SK-N-SH (cell line): ENCODE data around the gene C1QTNF5. TPM values are rescaled to one million over a fixed set of nuclear protein-coding genes. Genes with fewer than 3 reads are reported as not detected.

ENCODE experiments used
- CTCF ChIA-PET: fragments of 300-600, 350-600 bp; formaldehyde crosslinking; extraction: SDS; loops from one replicate; lab custom pipeline; 2021; lab: Yijun Ruan, JAX
- POLR2A ChIA-PET: fragments of 350-600 bp; sonication (Branson Sonifier 250); formaldehyde crosslinking; extraction: SDS; loops from one replicate; lab custom pipeline; 2020; ENCODE audit warnings: antibody characterized with exemption, inconsistent platforms; lab: Yijun Ruan, JAX
- DNase-seq: peaks from one replicate; pipeline ENCODE4 v3.0.0; 2012
- H2AFZ ChIP-seq: fragments of 200-600 bp; sonication (generic); 2 replicates; pipeline ENCODE4 v1.8.1; 2016; ENCODE audit warnings: antibody characterized with exemption, mild to moderate bottlenecking, low read depth
- H3F3A ChIP-seq: fragments of 200-600 bp; sonication (generic); replicated peaks from 2 replicates; pipeline ENCODE3; 2016; ENCODE audit warnings: antibody characterized with exemption, mild to moderate bottlenecking; ENCODE audit not compliant: insufficient read depth
- H3K27ac ChIP-seq, 2 experiments: fragments of 200-500 bp in 1 of 2; fragments of 200-600 bp in 1 of 2; sonication (Bioruptor generic) in 1 of 2; sonication (generic), shearing (Covaris generic) in 1 of 2; 2 replicates each; pipeline versions ENCODE4 v1.5.1 to v1.6.1; 2014 to 2016; ENCODE audit warnings: low read depth in 2 of 2, inconsistent platforms in 1 of 2, low read length in 1 of 2, mild to moderate bottlenecking in 1 of 2, mixed read lengths in 1 of 2
- H3K27me3 ChIP-seq: fragments of 200-600 bp; sonication (generic), shearing (Covaris generic); 2 replicates; pipeline ENCODE4 v1.6.1; 2016; ENCODE audit warnings: mixed run types; ENCODE audit not compliant: insufficient read depth
- H3K36me3 ChIP-seq, 2 experiments: fragments of 200-500 bp in 1 of 2; fragments of 200-600 bp in 1 of 2; sonication (Bioruptor generic) in 1 of 2; sonication (generic) in 1 of 2; replicated peaks in 1 of 2; 2 replicates each; pipeline versions ENCODE3 to v1.5.1; 2014 to 2016; ENCODE audit warnings: low read length in 1 of 2, mild to moderate bottlenecking in 1 of 2; ENCODE audit not compliant: insufficient read depth in 2 of 2, control insufficient read depth in 1 of 2
- H3K4me1 ChIP-seq, 2 experiments: fragments of 200-500 bp in 1 of 2; fragments of 200-600 bp in 1 of 2; sonication (Bioruptor generic) in 1 of 2; sonication (generic), shearing (Covaris generic) in 1 of 2; 2 replicates each; pipeline versions ENCODE4 v1.5.1 to v1.6.1; 2014 to 2016; ENCODE audit warnings: low read depth in 1 of 2, low read length in 1 of 2, mixed run types in 1 of 2; ENCODE audit not compliant: insufficient read depth in 2 of 2, control insufficient read depth in 1 of 2
- H3K4me2 ChIP-seq: fragments of 200-600 bp; sonication (generic), shearing (Covaris generic); 2 replicates; pipeline ENCODE4 v1.6.1; 2017; ENCODE audit warnings: mixed run types
- H3K4me3 ChIP-seq, 2 experiments: fragments of 200-500 bp in 1 of 2; fragments of 200-600 bp in 1 of 2; sonication (Bioruptor generic) in 1 of 2; sonication (generic), shearing (Covaris generic) in 1 of 2; 2 replicates each; pipeline versions ENCODE4 v1.5.1 to v1.8.1; 2014 to 2016; ENCODE audit warnings: low read depth in 2 of 2, inconsistent platforms in 1 of 2, low read length in 1 of 2, mild to moderate bottlenecking in 1 of 2, mixed read lengths in 1 of 2, moderate library complexity in 1 of 2
- H3K79me2 ChIP-seq: fragments of 200-600 bp; sonication (generic); 2 replicates; pipeline ENCODE4 v1.8.1; 2017; ENCODE audit warnings: mild to moderate bottlenecking; ENCODE audit not compliant: insufficient read depth
- H3K9ac ChIP-seq: fragments of 200-600 bp; sonication (generic); 2 replicates; pipeline ENCODE4 v1.6.1; 2017; ENCODE audit warnings: mixed run types
- H3K9me2 ChIP-seq: fragments of 200-600 bp; sonication (generic); 2 replicates; pipeline ENCODE4 v1.6.1; 2017; ENCODE audit warnings: mixed run types
- H3K9me3 ChIP-seq: fragments of 200-600 bp; sonication (generic); 2 replicates; pipeline ENCODE4 v1.6.1; 2017; ENCODE audit warnings: mixed run types, mild to moderate bottlenecking, moderate library complexity
- H4K20me1 ChIP-seq: fragments of 200-600 bp; sonication (generic); 2 replicates; pipeline ENCODE4 v1.6.1; 2017; ENCODE audit warnings: mild to moderate bottlenecking, mixed run types; ENCODE audit not compliant: insufficient read depth
- CHD2 ChIP-seq: fragments of 150-350 bp; IDR thresholded peaks from 2 replicates; pipeline ENCODE4 v1.6.1; 2018; ENCODE audit warnings: low read length; ENCODE audit not compliant: partially characterized antibody
- EP300 ChIP-seq, 2 experiments: IDR thresholded peaks; 2 replicates each; pipeline versions ENCODE4 v1.4.0 to v1.6.1; 2012; ENCODE audit warnings: borderline replicate concordance in 1 of 2, low read depth in 1 of 2, low read length in 1 of 2
- FOSL2 ChIP-seq: IDR thresholded peaks from 2 replicates; pipeline ENCODE4 v1.4.0; 2012; ENCODE audit warnings: low read depth, mild to moderate bottlenecking, moderate library complexity, borderline replicate concordance
- IRF3 ChIP-seq: fragments of 150-350 bp; IDR thresholded peaks from 2 replicates; pipeline ENCODE4 v1.6.1; 2016; ENCODE audit warnings: mild to moderate bottlenecking, low read depth, low read length
- NRF1 ChIP-seq: IDR thresholded peaks from 2 replicates; pipeline ENCODE4 v1.6.1; 2012; ENCODE audit warnings: low read depth, mild to moderate bottlenecking, low read length
- POLR2AphosphoS5 ChIP-seq: IDR thresholded peaks from 2 replicates; pipeline ENCODE4 v1.6.1; 2012; ENCODE audit warnings: low read depth, low read length
- RAD21 ChIP-seq: IDR thresholded peaks from 2 replicates; pipeline ENCODE4 v1.6.1; 2012; ENCODE audit warnings: mild to moderate bottlenecking, low read length
- RCOR1 ChIP-seq: fragments of 150-350 bp; IDR thresholded peaks from 2 replicates; pipeline ENCODE4 v1.6.1; 2017; ENCODE audit warnings: antibody characterized with exemption, low read length
- RXRA ChIP-seq: IDR thresholded peaks from 2 replicates; pipeline ENCODE4 v1.4.0; 2012; ENCODE audit warnings: low read depth, mild to moderate bottlenecking, borderline replicate concordance
- TAF1 ChIP-seq: IDR thresholded peaks from 2 replicates; pipeline ENCODE4 v1.6.1; 2012; ENCODE audit warnings: low read depth, mild to moderate bottlenecking, low read length, moderate library complexity, borderline replicate concordance
- TCF12 ChIP-seq: IDR thresholded peaks from 2 replicates; pipeline ENCODE4 v1.4.0; 2012
- WGBS: methylation state at CpG from one replicate; pipeline ENCODE4 v1.1.6; 2017; ENCODE audit warnings: low lambda C conversion rate; 5-methylcytosine and 5-hydroxymethylcytosine counted together
- polyA plus RNA-seq, 3 experiments: library from polyadenylated mRNA; depleted of rRNA; stranded (reverse); fragments of >200 nt; gene quantifications; 2 replicates each; pipeline ENCODE4 v1.2.3, GENCODE V29; 2012

C1QTNF5 gene
- polyA plus RNA-seq, 1 of the 3 experiments (the other 2 are of a cell fraction): 0.71 TPM

DNA sequence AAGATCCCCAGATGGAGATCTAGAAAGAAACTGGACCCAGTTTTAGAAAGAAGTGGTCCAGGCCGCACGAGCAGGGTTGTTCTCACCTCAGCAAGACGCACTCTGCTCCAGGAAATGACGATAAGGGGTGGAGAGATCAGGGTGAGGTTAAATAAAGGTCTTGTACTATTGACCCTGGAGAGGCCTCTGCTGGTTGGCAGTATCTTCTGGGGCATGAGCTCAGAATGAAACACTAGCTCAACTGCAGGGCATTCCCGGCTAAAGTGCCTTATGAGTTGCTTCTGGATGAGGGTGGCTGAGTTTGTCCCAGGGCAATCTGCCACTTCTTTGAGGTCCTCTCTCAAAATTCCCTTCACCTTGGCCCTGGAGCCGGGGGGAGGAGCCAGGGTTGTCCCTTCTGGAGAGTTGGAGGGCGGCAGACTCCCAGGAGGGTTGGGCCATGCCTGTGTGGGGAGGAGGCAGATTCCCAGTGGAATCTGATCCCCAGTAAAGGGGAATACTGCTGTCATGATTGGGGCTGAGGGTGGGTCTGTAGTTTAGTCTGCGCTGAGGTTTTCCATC is 29.9 kb upstream of the C1QTNF5 start:
- Histone ChIP-seq H3K9me2 (no peaks in the 10 kb centered on the region), H3F3A (no peaks in the 10 kb centered on the region), H3K9ac (no peak overlapping the region), H3K27me3 (no peaks in the 10 kb centered on the region), H3K4me1 (peaks cover 18 to 90% of the 10 kb centered on the region in 2 experiments), H2AFZ (no peak overlapping the region), H3K79me2 (no peaks in the 10 kb centered on the region)
- CTCF ChIA-PET: interaction anchor here (1.8 to 22.5 kb wide), 7 partner anchors 11 to 107 kb away, joined by 5 to 390 read pairs (median 85); partner anchors contain the start of genes C1QTNF5, MFRP and USP2
- TF ChIP-seq RAD21: no peak
- no peak for TF ChIP-seq TAF1
- no peak for TF ChIP-seq POLR2AphosphoS5
- TF ChIP-seq NRF1: no peak
- TF ChIP-seq, all 33 proteins: peak for 0
- Histone ChIP-seq H3K4me2 (no peak overlapping the region), H3K27ac (peak overlapping the region in 1 of 2 experiments; percentile 50; a peak in 1 of 4 replicates), H3K9me3 (no peaks in the 10 kb centered on the region), H4K20me1 (no peaks in the 10 kb centered on the region), H3K4me3 (no peak overlapping the region), H3K36me3 (no peaks in the 10 kb centered on the region)
- DNase-seq: no peak
- WGBS: 90% methylated on average over 5 of the region's 8 CpGs
- POLR2A ChIA-PET: no interaction called here

DNA sequence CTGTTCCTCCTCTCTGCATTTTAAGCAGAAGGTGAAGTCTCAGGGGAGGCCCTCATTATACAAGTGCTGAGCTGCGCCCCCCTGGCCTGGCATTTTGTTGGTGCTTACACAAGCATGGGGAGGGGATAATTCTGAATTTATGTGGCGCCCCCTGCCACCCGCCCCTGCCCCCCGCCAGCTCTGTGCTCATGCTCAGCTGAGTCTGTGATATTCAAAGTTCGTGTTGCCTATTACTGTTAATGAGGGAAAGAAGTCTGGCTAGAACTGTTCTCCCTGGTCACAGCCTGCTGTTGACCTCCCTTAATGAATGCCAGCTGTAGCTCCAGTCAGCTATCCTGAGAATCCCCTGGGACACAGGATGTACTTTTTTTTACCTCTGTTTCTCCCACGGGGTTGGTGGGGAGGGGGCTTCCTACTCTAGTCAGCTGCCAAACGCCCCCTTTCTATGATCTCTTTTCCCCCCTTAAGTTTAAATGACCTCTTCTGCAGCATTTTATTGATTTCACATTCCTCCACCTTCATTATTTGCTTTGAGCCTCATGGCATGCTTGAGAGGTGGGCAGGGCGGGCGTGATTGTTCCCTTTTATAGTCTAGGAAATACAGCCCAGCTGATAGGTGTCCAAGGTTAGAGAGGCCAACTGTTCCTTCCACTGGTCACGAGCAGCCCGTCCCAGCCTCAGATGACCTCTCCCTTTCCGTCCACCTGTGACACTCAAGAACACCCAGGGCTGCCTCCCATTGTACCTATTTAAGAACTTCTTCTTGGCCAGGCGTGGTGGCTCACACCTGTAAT is 28.6 kb upstream of the C1QTNF5 start:
- peaks cover 23 to 89% of the 10 kb centered on the region in 2 experiments for H3K4me1 ChIP-seq
- no peaks in the 10 kb centered on the region for H3K9me2 ChIP-seq
- no peaks in the 10 kb centered on the region for H4K20me1 ChIP-seq
- no peak overlapping the region for H3K9ac ChIP-seq
- no peak overlapping the region for H3K4me2 ChIP-seq
- WGBS: 68% methylated on average over 10 of the region's 13 CpGs
- ChIA-PET CTCF (interaction anchor here (1.2 to 22.5 kb wide), 8 partner anchors 10 to 108 kb away, joined by 3 to 390 read pairs (median 12); partner anchors contain the start of genes C1QTNF5 and USP2), POLR2A (interaction anchor here (1.3 to 1.4 kb wide), 2 partner anchors 16 to 32 kb away, joined by 3 read pairs; no protein-coding TSS in a partner anchor)
- H2AFZ ChIP-seq: no peak overlapping the region
- DNase-seq: peak; percentile 77
- TF ChIP-seq CHD2 (peak; percentile 15), RXRA (no peak), FOSL2 (no peak), TCF12 (peak; percentile 67; the same call in 1 of the 2 replicates), RCOR1 (0 out of 2 replicates have a peak, but pooled peaks have one; percentile 7), IRF3 (no peak), EP300 (IDR thresholded peaks at IDR 0.05; ENCODE audit: borderline replicate concordance in 1 of 2, low read depth in 1 of 2, low read length in 1 of 2) (peak in 1 of 2 experiments; percentile 56; a peak in 1 of 4 replicates)
- H3K27ac ChIP-seq: peak overlapping the region in 1 of 2 experiments; percentile 85; a peak in 2 of 4 replicates
- H3K36me3 ChIP-seq: no peaks in the 10 kb centered on the region
- no peaks in the 10 kb centered on the region for H3K9me3 ChIP-seq
- H3F3A ChIP-seq: no peaks in the 10 kb centered on the region
- H3K79me2 ChIP-seq: no peaks in the 10 kb centered on the region
- H3K27me3 ChIP-seq: no peaks in the 10 kb centered on the region
- H3K4me3 ChIP-seq: no peak overlapping the region
